ENCODE results near the gene TEDC1. TPM values are rescaled to one million over a fixed set of nuclear protein-coding genes. Genes with fewer than 3 reads are reported as not detected.

TEDC1 gene
- total RNA-seq, 1 experiment from 2014 or later = 17.9 TPM

- no peak overlapping the region for H3K27ac Mint-ChIP-seq
- ChIA-PET CTCF (interaction anchor here (0.6 to 5.1 kb wide), 64 partner anchors 9 to 712 kb away, joined by 3 to 116 read pairs (median 4); partner anchors contain the start of genes BRF1, CDCA4, JAG2 and NUDT14), POLR2A (interaction anchor here (1.3 to 1.7 kb wide), 4 partner anchors 9 to 11 kb away, joined by 3 to 10 read pairs (median 4); no protein-coding TSS in a partner anchor)
- peaks cover 86% of the 10 kb centered on the region for H3K27me3 Mint-ChIP-seq (ENCODE audit: low read depth)
- peak; percentile 62 for ATAC-seq
- peak; percentile 96 for DNase-seq (ENCODE audit: low spot score)
- no peaks in the 10 kb centered on the region for H3K9me3 Mint-ChIP-seq
- peak overlapping the region; percentile 40 for H3K4me3 Mint-ChIP-seq
- no peaks in the 10 kb centered on the region for H3K36me3 Mint-ChIP-seq
- H3K4me1 Mint-ChIP-seq = peaks cover 21% of the 10 kb centered on the region
- peak; percentile 49; the same call in 1 of the 2 replicates for TF ChIP-seq MYBL2 (CRISPR knock-in tag; IDR thresholded peaks at IDR 0.05)
- peak; percentile 64; the same call in 1 of the 2 replicates for TF ChIP-seq ETV6 (CRISPR knock-in tag; IDR thresholded peaks at IDR 0.05)
- 0 out of 2 replicates have a peak, but pooled peaks have one; percentile 58 for TF ChIP-seq TEAD1 (CRISPR knock-in tag; IDR thresholded peaks at IDR 0.05)
- TF ChIP-seq ZNF219 (CRISPR knock-in tag; IDR thresholded peaks at IDR 0.05; ENCODE audit: borderline replicate concordance) = 0 out of 2 replicates have a peak, but pooled peaks have one; percentile 19
- TF ChIP-seq, protein P1, sequence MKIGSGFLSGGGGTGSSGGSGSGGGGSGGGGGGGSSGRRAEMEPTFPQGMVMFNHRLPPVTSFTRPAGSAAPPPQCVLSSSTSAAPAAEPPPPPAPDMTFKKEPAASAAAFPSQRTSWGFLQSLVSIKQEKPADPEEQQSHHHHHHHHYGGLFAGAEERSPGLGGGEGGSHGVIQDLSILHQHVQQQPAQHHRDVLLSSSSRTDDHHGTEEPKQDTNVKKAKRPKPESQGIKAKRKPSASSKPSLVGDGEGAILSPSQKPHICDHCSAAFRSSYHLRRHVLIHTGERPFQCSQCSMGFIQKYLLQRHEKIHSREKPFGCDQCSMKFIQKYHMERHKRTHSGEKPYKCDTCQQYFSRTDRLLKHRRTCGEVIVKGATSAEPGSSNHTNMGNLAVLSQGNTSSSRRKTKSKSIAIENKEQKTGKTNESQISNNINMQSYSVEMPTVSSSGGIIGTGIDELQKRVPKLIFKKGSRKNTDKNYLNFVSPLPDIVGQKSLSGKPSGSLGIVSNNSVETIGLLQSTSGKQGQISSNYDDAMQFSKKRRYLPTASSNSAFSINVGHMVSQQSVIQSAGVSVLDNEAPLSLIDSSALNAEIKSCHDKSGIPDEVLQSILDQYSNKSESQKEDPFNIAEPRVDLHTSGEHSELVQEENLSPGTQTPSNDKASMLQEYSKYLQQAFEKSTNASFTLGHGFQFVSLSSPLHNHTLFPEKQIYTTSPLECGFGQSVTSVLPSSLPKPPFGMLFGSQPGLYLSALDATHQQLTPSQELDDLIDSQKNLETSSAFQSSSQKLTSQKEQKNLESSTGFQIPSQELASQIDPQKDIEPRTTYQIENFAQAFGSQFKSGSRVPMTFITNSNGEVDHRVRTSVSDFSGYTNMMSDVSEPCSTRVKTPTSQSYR (CRISPR knock-in tag; IDR thresholded peaks at IDR 0.05) = peak; percentile 66; the same call in 1 of the 2 replicates
- TF ChIP-seq IRF2 (CRISPR knock-in tag; IDR thresholded peaks at IDR 0.05; ENCODE audit: borderline replicate concordance, low read depth) = no peak
- TF ChIP-seq, protein P2, sequence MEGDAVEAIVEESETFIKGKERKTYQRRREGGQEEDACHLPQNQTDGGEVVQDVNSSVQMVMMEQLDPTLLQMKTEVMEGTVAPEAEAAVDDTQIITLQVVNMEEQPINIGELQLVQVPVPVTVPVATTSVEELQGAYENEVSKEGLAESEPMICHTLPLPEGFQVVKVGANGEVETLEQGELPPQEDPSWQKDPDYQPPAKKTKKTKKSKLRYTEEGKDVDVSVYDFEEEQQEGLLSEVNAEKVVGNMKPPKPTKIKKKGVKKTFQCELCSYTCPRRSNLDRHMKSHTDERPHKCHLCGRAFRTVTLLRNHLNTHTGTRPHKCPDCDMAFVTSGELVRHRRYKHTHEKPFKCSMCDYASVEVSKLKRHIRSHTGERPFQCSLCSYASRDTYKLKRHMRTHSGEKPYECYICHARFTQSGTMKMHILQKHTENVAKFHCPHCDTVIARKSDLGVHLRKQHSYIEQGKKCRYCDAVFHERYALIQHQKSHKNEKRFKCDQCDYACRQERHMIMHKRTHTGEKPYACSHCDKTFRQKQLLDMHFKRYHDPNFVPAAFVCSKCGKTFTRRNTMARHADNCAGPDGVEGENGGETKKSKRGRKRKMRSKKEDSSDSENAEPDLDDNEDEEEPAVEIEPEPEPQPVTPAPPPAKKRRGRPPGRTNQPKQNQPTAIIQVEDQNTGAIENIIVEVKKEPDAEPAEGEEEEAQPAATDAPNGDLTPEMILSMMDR (IDR thresholded peaks at IDR 0.05) = peak; percentile 97
- TF ChIP-seq NR2C2 (CRISPR knock-in tag; IDR thresholded peaks at IDR 0.05) = no peak
- TF ChIP-seq ZBTB43 (CRISPR knock-in tag; IDR thresholded peaks at IDR 0.05) = 0 out of 2 replicates have a peak, but pooled peaks have one; percentile 55
- 0 out of 2 replicates have a peak, but pooled peaks have one; percentile 33 for TF ChIP-seq TP53 (CRISPR knock-in tag; IDR thresholded peaks at IDR 0.05)
- TF ChIP-seq, protein P3, sequence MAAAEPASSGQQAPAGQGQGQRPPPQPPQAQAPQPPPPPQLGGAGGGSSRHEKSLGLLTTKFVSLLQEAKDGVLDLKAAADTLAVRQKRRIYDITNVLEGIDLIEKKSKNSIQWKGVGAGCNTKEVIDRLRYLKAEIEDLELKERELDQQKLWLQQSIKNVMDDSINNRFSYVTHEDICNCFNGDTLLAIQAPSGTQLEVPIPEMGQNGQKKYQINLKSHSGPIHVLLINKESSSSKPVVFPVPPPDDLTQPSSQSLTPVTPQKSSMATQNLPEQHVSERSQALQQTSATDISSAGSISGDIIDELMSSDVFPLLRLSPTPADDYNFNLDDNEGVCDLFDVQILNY (CRISPR knock-in tag; IDR thresholded peaks at IDR 0.05) = peak; percentile 32; the same call in 1 of the 2 replicates
- TF ChIP-seq, protein P4, sequence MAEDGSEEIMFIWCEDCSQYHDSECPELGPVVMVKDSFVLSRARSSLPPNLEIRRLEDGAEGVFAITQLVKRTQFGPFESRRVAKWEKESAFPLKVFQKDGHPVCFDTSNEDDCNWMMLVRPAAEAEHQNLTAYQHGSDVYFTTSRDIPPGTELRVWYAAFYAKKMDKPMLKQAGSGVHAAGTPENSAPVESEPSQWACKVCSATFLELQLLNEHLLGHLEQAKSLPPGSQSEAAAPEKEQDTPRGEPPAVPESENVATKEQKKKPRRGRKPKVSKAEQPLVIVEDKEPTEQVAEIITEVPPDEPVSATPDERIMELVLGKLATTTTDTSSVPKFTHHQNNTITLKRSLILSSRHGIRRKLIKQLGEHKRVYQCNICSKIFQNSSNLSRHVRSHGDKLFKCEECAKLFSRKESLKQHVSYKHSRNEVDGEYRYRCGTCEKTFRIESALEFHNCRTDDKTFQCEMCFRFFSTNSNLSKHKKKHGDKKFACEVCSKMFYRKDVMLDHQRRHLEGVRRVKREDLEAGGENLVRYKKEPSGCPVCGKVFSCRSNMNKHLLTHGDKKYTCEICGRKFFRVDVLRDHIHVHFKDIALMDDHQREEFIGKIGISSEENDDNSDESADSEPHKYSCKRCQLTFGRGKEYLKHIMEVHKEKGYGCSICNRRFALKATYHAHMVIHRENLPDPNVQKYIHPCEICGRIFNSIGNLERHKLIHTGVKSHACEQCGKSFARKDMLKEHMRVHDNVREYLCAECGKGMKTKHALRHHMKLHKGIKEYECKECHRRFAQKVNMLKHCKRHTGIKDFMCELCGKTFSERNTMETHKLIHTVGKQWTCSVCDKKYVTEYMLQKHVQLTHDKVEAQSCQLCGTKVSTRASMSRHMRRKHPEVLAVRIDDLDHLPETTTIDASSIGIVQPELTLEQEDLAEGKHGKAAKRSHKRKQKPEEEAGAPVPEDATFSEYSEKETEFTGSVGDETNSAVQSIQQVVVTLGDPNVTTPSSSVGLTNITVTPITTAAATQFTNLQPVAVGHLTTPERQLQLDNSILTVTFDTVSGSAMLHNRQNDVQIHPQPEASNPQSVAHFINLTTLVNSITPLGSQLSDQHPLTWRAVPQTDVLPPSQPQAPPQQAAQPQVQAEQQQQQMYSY (CRISPR knock-in tag; IDR thresholded peaks at IDR 0.05) = peak; percentile 47
- TF ChIP-seq, protein P5, sequence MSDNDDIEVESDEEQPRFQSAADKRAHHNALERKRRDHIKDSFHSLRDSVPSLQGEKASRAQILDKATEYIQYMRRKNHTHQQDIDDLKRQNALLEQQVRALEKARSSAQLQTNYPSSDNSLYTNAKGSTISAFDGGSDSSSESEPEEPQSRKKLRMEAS (CRISPR knock-in tag; IDR thresholded peaks at IDR 0.05) = peak; percentile 81; the same call in 1 of the 2 replicates
- TF ChIP-seq FOXK1 (CRISPR knock-in tag; IDR thresholded peaks at IDR 0.05) = peak; percentile 55; the same call in 1 of the 2 replicates
- peak; percentile 48; the same call in 1 of the 2 replicates for TF ChIP-seq SP1 (CRISPR knock-in tag; conservative IDR thresholded peaks at IDR 0.05)
- TF ChIP-seq MXD4 (CRISPR knock-in tag; IDR thresholded peaks at IDR 0.05; ENCODE audit: borderline replicate concordance) = no peak
- TF ChIP-seq FOXP1 (CRISPR knock-in tag; IDR thresholded peaks at IDR 0.05; ENCODE audit: borderline replicate concordance) = peak; percentile 73; the same call in 1 of the 2 replicates
- TF ChIP-seq RELA (CRISPR knock-in tag; IDR thresholded peaks at IDR 0.05; ENCODE audit: borderline replicate concordance) = no peak
- 0 out of 2 replicates have a peak, but pooled peaks have one; percentile 16 for TF ChIP-seq CREM (CRISPR knock-in tag; IDR thresholded peaks at IDR 0.05)
- TF ChIP-seq SMAD4 (CRISPR knock-in tag; IDR thresholded peaks at IDR 0.05) = no peak
- TF ChIP-seq, protein P6, sequence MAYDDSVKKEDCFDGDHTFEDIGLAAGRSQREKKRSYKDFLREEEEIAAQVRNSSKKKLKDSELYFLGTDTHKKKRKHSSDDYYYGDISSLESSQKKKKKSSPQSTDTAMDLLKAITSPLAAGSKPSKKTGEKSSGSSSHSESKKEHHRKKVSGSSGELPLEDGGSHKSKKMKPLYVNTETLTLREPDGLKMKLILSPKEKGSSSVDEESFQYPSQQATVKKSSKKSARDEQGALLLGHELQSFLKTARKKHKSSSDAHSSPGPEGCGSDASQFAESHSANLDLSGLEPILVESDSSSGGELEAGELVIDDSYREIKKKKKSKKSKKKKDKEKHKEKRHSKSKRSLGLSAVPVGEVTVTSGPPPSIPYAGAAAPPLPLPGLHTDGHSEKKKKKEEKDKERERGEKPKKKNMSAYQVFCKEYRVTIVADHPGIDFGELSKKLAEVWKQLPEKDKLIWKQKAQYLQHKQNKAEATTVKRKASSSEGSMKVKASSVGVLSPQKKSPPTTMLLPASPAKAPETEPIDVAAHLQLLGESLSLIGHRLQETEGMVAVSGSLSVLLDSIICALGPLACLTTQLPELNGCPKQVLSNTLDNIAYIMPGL (CRISPR knock-in tag; IDR thresholded peaks at IDR 0.05) = peak; percentile 74; the same call in 1 of the 2 replicates
- peak; percentile 41; the same call in 1 of the 2 replicates for TF ChIP-seq GABPB1 (CRISPR knock-in tag; IDR thresholded peaks at IDR 0.05)
These were observed 9.9 kb upstream of the TEDC1 start for GRCh38 chr14:105480807-105481801.
